Dedifferentiated amniotic fluid mesenchymal stem cell (primary cell): ENCODE results near the gene NOS3.

Experiments
- DNase-seq: peaks from one replicate; pipeline ENCODE4 v3.0.0-alpha.2; 2016; ENCODE audit errors: extremely low spot score

The NOS3 gene

GRCh38 chr7:151058781-151059366 is 68.1 kb downstream of the NOS3 start:
- no peak for DNase-seq

GRCh38 chr7:151059367-151060112 is 68.7 kb downstream of the NOS3 start, which contains the start of gene SLC4A2:
Gene SLC4A2 (plus strand): TSS chr7:151059589. CDS start chr7:151061988, 2,399 bp downstream.
- peak; percentile 40 for DNase-seq

GRCh38 chr7:151060113-151060415 is 69.2 kb downstream of the NOS3 start:
- DNase-seq = no peak

GRCh38 chr7:151060416-151061212 is 69.8 kb downstream of the NOS3 start:
- DNase-seq = no peak

GRCh38 chr7:151061213-151062110 is 70.6 kb downstream of the NOS3 start:
- DNase-seq = no peak

- no peak for DNase-seq
Measured at GRCh38 chr7:151062111-151062398, 71.2 kb downstream of the NOS3 start.

- DNase-seq = peak; percentile 45
Measured at GRCh38 chr7:151062399-151063211, 71.8 kb downstream of the NOS3 start.

- no peak for DNase-seq
Measured at GRCh38 chr7:151063212-151063561, 72.4 kb downstream of the NOS3 start.
